Stimulated activated CD8-positive, alpha-beta memory T cell treated with anti-CD3 and anti-CD28 coated beads, Interleukin-4, amount 100 ng/mL, for 24 hours (primary cell): ENCODE data around the gene C1QL2.

Experiments used
- DNase-seq: peaks from one replicate; pipeline ENCODE4 v3.0.0-alpha.2; 2020; ENCODE audit warnings: low read depth

C1QL2 gene

DNA sequence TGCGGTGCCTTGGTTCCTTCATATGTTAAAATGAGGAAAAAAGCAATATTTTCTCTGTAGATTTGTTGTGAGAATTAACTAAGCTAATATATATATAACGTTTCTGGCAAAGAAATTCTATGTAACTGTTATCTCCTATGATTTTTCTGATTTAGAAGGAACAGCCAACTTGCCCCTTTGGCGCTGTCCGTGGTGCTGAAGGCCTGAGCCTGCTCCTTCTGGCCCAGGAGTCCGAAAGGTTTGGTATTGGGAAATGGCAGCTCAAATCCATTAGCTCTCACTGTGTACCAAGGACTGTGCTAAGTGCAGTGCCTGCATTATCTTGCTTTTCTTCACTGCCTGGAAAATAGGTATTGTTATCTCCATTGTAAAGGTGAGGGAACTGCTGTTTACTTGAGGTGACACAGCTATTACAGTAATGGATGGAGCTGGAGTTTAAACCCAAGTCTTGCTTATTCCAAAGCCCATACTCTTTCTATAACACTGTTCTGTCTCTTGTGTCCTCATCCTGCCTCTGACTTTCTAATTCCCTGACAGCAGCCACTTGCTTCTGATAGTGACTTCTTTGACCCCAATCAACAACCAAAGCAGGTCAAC, 52.2 kb downstream of the C1QL2 start:
- no peak for DNase-seq
